Measurements from ENCODE around the gene ARPC1B. TPM values are rescaled to one million over a fixed set of nuclear protein-coding genes. Genes with fewer than 3 reads are reported as not detected.

ARPC1B gene
- total and polyA plus RNA-seq, 2 of the 8 experiments (the other 6 are each of a cell fraction or from before 2014, with no cell fraction given), result 64.5 to 115 TPM

GRCh38 chr7:99352247-99352646 lies 22.3 kb upstream of the ARPC1B start:
- Histone ChIP-seq H3K36me3 (ENCODE audit: control insufficient read depth in 2 of 4, insufficient read depth in 4 of 4, low read length in 3 of 4) (peaks cover 2 to 30% (median 18%) of the 10 kb centered on the region in 4 experiments), H3K18ac (ENCODE audit: extremely low read depth, low read length) (no peak overlapping the region)
- CTCF ChIA-PET (ENCODE audit: partially characterized antibody), result interaction anchor here (1.7 kb wide), 1 partner anchor 14 kb away, joined by 4 read pairs; no protein-coding TSS in a partner anchor

More at GRCh38 chr7:99352247-99352646, 22.3 kb upstream of the ARPC1B start:
- H4K8ac ChIP-seq (ENCODE audit: extremely low read depth, insufficient read depth, low read length), result no peak overlapping the region
- H3K79me2 ChIP-seq (ENCODE audit: control insufficient read depth in 1 of 2, insufficient read depth in 2 of 2, low read length in 2 of 2), result no peaks in the 10 kb centered on the region
- no peak overlapping the region for H2BK20ac ChIP-seq (ENCODE audit: low read length)
- H3K23ac ChIP-seq (ENCODE audit: insufficient read length), result no peak overlapping the region
- H4K5ac ChIP-seq (ENCODE audit: insufficient read length, low read depth, low read length), result no peak overlapping the region
- H3K27ac ChIP-seq (ENCODE audit: low read depth, low read length), result no peak overlapping the region
- no peaks in the 10 kb centered on the region for H3K9me3 ChIP-seq (ENCODE audit: insufficient read depth in 2 of 2, low read depth in 1 of 2, low read length in 1 of 2)
- H2BK120ac ChIP-seq (replicated peaks; ENCODE audit: low read depth, low read length), result no peak overlapping the region
- no peaks in the 10 kb centered on the region for H3K4me1 ChIP-seq (replicated peaks in 1 of 4; ENCODE audit: control insufficient read depth in 3 of 4, insufficient read depth in 4 of 4, low read length in 3 of 4)
- peaks cover 0 to 2% of the 10 kb centered on the region in 2 experiments for H4K20me1 ChIP-seq (replicated peaks in 1 of 2; ENCODE audit: control insufficient read depth in 1 of 2, insufficient read depth in 2 of 2, low read length in 2 of 2)
- no peaks in the 10 kb centered on the region for H3K27me3 ChIP-seq (replicated peaks in 1 of 4; ENCODE audit: control insufficient read depth in 3 of 4, extremely low read depth in 1 of 4, insufficient read depth in 3 of 4, low read length in 3 of 4)
- TF ChIP-seq ASH2L (IDR thresholded peaks at IDR 0.05; ENCODE audit: low read length) (no peak), SIRT6 (IDR thresholded peaks at IDR 0.05; ENCODE audit: low read length) (no peak), RBBP5 (IDR thresholded peaks at IDR 0.05; ENCODE audit: borderline replicate concordance, low read depth, low read length) (no peak), JUND (IDR thresholded peaks at IDR 0.05; ENCODE audit: low read length) (no peak), CHD1 (IDR thresholded peaks at IDR 0.05; ENCODE audit: low read depth, low read length) (no peak)
- H3K79me1 ChIP-seq (ENCODE audit: low read depth, low read length), result no peaks in the 10 kb centered on the region
- no peak overlapping the region for H3K4me2 ChIP-seq (ENCODE audit: insufficient read depth in 1 of 2, low read depth in 2 of 2, low read length in 2 of 2)
- H3K56ac ChIP-seq (replicated peaks; ENCODE audit: insufficient read length, low read depth, low read length), result no peak overlapping the region
- no peak overlapping the region for H3K4ac ChIP-seq (replicated peaks; ENCODE audit: insufficient read length, low read depth, low read length)
- H2AK5ac ChIP-seq (ENCODE audit: low read depth, low read length), result no peak overlapping the region
- no peak overlapping the region for H4K91ac ChIP-seq (replicated peaks; ENCODE audit: insufficient read length, low read length)
- H3K23me2 ChIP-seq (ENCODE audit: low read depth, low read length), result no peaks in the 10 kb centered on the region
- H2AFZ ChIP-seq (ENCODE audit: low read length), result no peak overlapping the region
- H2BK15ac ChIP-seq (ENCODE audit: low read length), result no peak overlapping the region
- DNase-seq (ENCODE audit: low read depth in 1 of 2, low spot score in 2 of 2), result no peak
- no peak overlapping the region for H3K9ac ChIP-seq (replicated peaks in 1 of 4; ENCODE audit: extremely low read depth in 1 of 4, low read depth in 3 of 4, low read length in 3 of 4)
- FAIRE-seq, result no peak
- H2BK5ac ChIP-seq (ENCODE audit: low read depth, low read length), result no peak overlapping the region
- no peak overlapping the region for H3K4me3 ChIP-seq (ENCODE audit: extremely low read depth in 1 of 4, insufficient read depth in 2 of 4, low read depth in 3 of 4, low read length in 4 of 4)
- 93% methylated on average over 5 of the region's 5 CpGs; no CpG with 5 or more reads in 1 of the 2 experiments for WGBS, 2 experiments (ENCODE audit: extremely low coverage in 1 of 2, insufficient coverage in 1 of 2, insufficient read length in 1 of 2, insufficient replicate concordance in 2 of 2, low coverage in 1 of 2, low lambda C conversion rate in 2 of 2, missing lambda C conversion rate in 1 of 2)
- no peak overlapping the region for H2BK12ac ChIP-seq (ENCODE audit: low read depth, low read length)
- H3K14ac ChIP-seq (ENCODE audit: insufficient read length), result no peak overlapping the region
- POLR2A ChIA-PET (ENCODE audit: partially characterized antibody), result interaction anchor here (0.6 to 1.1 kb wide), 3 partner anchors 56 to 1537 kb away, joined by 3 to 5 read pairs (median 4); partner anchors contain the start of genes BUD31, PDAP1 and UFSP1

All from H1 (cell line).